Activated CD8-positive, alpha-beta memory T cell treated with anti-CD3 and anti-CD28 coated beads, Interleukin-2, amount 50 U/mL, for 48 hours (primary cell): ENCODE measurements around the gene DYTN.
"Not testable (repeated sequence)": the region's sequence is repeated elsewhere in the genome, so short reads cannot be mapped to it uniquely, and the experiment has no call there.

ENCODE experiments used
- DNase-seq: peaks from one replicate; pipeline ENCODE4 v3.0.0-alpha.2; 2020

DYTN gene

DNA sequence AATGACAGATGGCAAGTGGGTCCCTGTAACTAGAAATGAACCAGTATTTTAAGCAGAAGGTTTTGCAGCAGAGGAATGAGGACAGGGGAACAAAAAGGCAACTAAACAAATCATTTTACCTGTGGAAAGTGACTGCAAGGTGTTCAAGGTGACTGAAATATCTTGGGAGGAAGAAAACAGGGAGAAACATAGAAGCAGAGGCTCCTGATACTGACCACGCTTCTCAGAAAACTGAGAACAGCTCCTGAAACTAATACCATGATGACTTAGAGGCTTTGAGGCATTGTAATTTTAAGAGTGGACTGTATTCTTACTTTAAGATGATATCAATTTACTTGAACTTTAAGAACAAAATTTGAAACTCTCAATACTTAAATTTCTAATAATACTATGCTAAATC is at the start of gene DYTN:
Gene DYTN (minus strand): TSS at position 101 of the 400 bp plus-strand sequence. CDS start 117 bp downstream, outside the sequence.
- DNase-seq, result no peak

DNA sequence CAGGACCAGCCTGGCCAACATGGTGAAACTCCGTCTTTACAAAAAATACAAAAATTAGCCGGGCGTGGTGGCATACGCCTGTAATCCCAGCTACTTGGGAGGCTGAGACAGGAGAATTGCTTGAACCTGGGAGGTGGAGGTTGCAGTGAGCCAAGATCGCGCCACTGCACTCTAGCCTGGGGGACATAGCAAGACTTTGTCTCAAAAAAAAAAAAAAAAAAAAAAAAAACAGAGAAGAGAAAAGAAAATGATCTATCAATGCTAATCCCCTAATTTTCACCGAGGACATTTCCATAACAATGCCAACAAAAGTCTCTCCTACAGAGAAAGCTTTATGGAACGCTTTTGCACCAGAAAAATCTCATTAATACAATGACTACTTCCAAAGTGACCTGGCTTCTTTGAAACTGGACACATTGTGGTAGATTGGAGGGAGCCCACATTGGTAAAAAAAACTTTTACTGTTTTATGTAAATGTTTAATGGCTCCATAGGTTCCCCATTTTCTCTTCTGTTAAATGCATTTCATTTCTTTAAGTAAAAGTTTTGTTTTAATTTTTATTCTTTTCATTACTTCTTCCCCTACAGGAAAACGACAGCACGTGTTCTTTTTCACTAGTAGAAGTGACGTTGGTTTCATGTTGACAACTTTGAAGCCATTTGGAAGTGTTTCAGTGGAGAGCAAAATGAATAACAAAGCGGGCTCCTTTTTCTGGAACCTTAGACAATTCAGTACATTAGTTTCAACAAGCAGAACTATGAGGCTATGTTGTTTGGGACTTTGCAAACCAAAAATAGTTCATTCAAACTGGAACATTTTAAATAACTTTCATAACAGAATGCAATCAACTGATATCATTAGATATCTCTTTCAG is 48.1 kb upstream of the DYTN start:
- no peak for DNase-seq

DNA sequence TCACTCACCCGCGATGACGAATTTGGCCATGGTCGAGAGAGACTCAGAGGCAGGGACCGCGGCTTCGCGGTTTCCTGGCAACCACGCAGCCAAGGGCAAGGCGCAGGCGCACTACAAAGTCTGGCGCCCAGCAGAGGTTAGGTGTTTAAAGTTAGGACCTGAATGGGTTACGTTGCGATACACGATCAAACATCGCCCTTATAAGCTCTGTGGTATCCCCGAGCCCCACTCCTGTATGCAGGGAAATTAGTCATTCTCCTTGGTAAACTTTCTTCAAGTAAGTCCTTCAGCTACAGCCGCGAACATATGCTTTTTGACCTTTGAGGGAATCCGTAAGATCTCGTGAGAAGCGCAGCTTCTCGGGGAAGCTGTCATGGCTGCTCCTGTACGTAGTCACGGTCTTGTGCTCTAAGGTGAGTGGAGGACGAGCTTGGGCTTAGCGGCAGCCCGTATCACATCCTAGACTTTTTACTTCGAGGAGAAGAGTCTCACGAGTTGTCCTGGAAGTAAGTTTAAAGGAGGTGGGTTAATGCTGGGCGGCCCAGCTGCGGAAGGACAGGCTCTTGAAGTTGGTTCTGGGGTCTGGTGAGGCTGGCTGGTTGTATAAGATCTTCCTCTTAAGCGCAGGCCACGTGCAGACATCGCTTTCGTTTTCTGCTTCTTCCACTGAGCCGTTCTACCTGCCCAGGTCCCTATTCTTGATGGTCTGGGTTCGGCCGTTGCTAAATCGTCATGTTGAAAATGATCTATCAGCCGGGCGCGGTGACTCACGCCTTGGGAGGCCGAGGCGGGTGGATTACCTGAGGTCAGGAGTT is 47.3 kb upstream of the DYTN start, which contains the start of the genes FASTKD2 and MDH1B:
Gene FASTKD2 (plus strand): TSS at position 365 of the 815 bp plus-strand sequence. CDS start 1,088 bp downstream, outside the sequence.
Gene MDH1B (minus strand): TSS at position 87 of the 815 bp plus-strand sequence. CDS start 57 bp downstream, at position 30.
- peak; percentile 91 for DNase-seq

- no peak for DNase-seq
These were observed 46.6 kb upstream of the DYTN start for GRCh38 chr2:206764673-206765241.

GRCh38 chr2:206756816-206757215 is 38.6 kb upstream of the DYTN start:
- DNase-seq, result no peak

- DNase-seq, result no peak
These were observed 22.6 kb upstream of the DYTN start for GRCh38 chr2:206740800-206741199.

GRCh38 chr2:206739271-206739670 is 21.1 kb upstream of the DYTN start:
- DNase-seq, result no peak

DNA sequence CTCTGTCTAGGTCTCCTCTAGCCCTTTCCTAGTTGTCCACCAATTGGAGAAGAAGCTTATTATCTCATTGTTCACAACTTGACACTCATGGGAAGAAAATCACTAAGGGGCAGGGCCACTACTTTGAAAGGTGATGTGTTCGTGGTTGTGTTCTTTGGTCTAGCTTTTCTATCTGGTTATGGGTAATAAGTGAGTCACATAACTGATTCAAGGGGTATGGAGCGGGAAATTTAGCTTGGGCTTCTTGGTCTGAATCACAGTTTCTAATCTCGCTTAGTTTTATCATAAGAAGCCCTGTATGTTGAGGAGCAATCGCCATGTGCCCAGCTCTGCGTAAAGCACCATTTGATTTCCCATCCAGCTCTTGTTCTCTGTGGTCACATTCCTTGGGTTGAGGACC is 18.7 kb upstream of the DYTN start:
- no peak for DNase-seq

GRCh38 chr2:206733341-206733740 is 15.1 kb upstream of the DYTN start:
- no peak for DNase-seq

DNA sequence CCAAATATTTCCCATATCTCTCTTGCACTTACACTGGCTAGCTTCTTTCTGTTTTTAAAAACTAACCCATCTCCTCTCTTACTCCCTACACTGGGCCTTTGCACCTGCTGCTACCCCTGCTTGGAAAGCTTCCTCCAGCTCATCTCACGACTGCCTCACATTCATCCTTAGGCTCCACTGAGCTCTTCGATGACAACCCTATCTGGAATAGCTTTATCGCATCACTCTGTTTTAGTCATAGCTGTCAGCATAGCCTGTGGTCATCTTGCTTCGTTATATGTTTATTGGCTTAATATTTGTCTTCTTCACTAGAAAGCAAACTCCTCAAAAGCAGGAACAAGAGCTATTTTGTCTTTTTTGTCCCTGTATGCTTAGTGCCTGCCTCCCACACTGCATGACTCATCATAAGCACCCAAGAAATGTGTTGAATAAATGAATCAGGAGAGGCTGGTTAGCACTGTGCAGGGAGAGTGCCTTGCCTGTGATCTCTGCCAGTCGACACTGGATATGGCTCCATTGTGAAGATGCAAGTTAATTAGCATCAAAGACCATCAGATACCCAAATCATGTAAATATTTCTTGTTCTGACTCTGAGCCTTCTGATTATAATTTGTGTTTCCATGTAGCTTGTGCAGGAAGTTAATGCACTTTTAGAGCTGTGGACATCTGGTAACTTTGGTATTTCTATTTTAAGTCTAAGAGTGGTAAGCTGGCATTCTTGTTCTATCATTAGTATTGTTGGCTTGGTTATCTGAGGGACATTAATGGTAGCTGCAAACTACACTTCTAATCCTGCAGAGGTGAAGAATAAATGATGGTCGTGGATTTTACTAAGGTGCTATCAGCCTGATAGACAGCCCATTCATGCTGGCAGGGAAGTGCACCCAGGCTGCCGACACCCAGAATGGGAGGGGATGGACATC is 10.3 kb upstream of the DYTN start:
- DNase-seq, result no peak

DNA sequence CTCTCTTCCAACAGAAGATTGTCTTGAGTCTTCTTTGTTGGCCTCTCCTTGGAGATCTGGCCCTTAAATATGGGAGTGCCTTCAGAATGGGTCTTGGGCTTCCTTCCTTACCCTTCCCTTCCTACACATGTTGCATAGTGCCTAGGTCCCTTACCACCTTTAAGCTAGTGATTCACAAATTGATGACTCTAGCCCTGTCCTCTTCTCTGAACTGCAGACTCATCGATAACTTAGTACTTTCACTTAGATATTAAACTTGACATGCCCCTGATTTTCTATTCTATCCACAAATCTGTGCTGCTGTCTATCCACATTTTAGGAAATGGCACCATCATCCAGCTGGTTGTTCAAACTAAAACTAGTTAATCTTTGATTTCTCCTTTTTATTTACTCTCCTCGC is 9.1 kb upstream of the DYTN start:
- no peak for DNase-seq

- no peak for DNase-seq
These were observed 5.1 kb upstream of the DYTN start for GRCh38 chr2:206723288-206723687.

DNA sequence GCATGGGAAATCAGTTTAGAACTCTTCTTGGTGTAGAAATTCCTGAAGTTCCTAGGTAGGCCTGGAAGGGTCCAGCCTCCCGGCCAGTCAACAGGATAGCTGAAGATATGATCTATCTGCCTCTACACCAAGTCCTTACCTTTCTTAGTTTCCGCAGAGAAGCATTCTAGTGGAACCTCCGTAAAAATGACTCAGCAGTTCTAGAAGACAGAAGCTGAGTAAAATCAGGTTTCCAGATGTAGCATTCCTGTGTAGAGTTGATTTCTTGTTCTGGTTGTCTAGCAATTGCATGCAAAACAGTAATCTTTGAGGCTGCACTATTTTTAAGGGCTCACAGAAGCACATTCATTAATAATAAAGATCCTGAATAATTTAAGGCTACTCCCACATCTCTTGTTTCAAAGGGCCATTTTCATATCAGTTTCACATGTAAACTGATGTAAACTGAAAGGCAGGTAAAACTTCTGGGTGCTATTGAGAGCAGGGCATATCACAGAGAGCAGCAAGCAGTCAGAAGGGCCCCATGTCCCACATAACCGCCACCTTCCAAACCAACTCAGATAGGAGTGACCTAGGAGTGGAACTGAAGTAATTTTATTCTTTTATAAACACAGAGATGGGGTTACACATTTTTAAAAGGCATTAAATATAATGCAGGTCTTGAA is 3.2 kb upstream of the DYTN start:
- no peak for DNase-seq

- no peak for DNase-seq
These were observed 1.6 kb downstream of the DYTN start for GRCh38 chr2:206716623-206717022.

DNA sequence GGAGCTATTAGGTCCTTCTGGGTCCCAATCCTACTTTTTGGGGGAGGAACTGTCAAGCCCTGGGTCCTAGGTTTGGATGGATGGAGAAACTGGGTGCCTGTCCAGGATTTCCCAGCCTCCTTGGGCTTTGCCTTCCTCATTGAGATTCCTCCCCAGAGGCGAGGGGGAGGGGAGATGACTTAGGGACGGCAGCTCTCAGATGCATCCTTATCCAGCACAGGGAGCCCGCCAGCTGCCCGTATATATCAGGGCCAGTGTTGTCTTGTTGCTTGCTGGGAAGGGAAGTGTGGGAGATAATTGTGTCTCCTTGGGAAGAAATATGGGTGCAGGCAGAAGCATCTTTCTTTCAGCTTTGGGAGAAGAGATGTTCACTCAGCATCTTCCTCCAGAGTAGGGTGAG is 3.0 kb downstream of the DYTN start:
- not testable (repeated sequence) for DNase-seq

DNA sequence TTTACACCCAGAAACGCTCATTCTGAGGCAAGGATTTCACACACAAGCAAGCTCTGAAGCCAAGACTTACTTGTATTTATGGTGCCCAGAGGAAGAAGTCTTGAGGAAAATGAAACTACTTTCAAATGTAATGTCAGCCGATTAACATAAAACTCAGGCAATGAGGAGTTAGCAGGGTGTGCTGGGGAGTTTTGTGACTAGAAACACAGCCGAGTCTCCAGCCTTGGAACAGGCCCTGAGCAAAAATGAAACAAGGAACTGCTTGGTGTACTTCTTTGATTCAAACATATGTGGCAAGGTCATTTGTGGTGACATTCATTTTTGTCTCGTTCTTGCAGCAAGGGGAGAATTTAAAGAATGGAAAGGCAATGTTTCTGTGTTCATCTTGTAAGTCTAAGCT is 4.5 kb downstream of the DYTN start:
- no peak for DNase-seq

- DNase-seq, result no peak
These were observed 9.9 kb downstream of the DYTN start for GRCh38 chr2:206708286-206708685.

DNA sequence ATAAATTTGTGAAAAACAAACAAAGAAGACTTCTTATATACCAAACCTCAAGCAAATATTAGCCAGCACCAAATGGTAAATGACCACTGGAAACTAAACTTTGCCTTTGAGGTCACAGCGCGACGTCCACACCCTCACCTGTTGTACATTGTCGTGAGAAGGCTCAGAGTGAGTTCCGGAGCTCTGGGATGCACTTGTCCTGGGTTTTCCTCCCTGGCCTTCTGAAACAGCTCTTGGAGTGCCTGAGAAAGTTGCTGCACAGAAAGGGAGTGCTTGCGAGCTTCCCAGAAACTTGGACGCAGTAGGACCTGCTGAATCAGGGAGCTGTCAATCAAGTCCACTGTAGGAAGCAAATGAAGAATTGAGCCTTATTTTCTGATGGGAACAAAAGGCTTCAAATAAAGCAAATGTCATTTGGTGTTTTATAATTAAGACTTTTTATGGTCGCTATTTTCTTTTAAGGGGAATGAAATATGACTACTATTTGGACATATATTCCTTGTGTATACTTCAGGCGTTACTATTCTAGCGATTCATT is 11.0 kb downstream of the DYTN start:
- DNase-seq, result no peak

DNA sequence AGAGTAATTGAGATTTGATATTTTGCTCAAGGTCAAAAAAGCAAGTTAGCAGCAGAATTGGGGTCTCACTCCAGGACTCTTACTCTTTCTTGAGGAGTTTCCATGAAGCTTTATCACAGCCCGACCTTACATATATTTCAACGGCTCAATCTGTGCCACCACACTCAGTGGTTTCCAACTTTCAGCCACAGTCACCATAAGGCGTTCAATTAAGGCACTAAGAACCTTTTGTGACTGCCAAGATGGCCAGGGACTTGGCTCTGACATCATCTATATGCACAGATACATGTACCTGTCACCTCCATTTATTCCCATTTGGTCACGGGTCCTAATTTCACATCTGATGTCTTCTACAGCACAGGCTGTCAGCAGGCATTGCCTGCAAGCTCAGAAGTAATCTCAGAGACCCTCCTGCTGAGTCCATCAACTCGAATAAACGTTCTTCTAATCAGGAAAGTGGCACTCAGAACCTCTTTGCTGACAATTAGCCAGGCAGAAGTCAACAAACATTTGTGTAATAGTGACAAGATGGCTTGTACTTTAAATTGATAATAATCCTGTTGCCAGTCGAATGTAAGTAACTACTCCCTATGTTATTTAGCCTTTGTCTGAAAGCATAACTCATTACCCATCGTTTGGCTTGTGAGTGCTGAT is 16.1 kb downstream of the DYTN start:
- DNase-seq, result no peak

- no peak for DNase-seq
These were observed 18.0 kb downstream of the DYTN start for GRCh38 chr2:206700156-206700555.

GRCh38 chr2:206698811-206699210 is 19.4 kb downstream of the DYTN start:
- no peak for DNase-seq
